ENCODE measurements around the gene FCER2.

FCER2 gene

GRCh38 chr19:7701654-7702457, at the start of gene FCER2:
FCER2 (minus strand) TSS chr19:7702131; CDS start chr19:7699760, 2,371 bp downstream.
- H3K4me1 ChIP-seq (ENCODE audit: low read depth, poor library complexity, severe bottlenecking): no peaks in the 10 kb centered on the region
- H2AFZ ChIP-seq (ENCODE audit: low read depth): no peak within 1 kb of the TSS
- no peak within 1 kb of the TSS for H3K9ac ChIP-seq
- TF ChIP-seq CTCF (conservative IDR thresholded peaks at IDR 0.05; ENCODE audit: low read depth, low read length): no peak
- H3K4me2 ChIP-seq: no peak within 1 kb of the TSS
- H3K4me3 ChIP-seq (IDR thresholded peaks at IDR 0.05; ENCODE audit: insufficient read depth, low read depth, low read length): no peak within 1 kb of the TSS
- H3K79me2 ChIP-seq (ENCODE audit: insufficient read depth, low read depth): no peaks in the 10 kb centered on the region
- H3K27me3 ChIP-seq (ENCODE audit: insufficient read depth, low read depth): peaks cover 46% of the 10 kb centered on the region
- no peaks in the 10 kb centered on the region for H3K36me3 ChIP-seq (ENCODE audit: insufficient read depth)
- H4K20me1 ChIP-seq (ENCODE audit: insufficient read depth): no peaks in the 10 kb centered on the region
- H3K27ac ChIP-seq: no peak within 1 kb of the TSS

GRCh38 chr19:7751157-7751783, 49.3 kb upstream of the FCER2 start:
- H4K20me1 ChIP-seq (ENCODE audit: insufficient read depth): no peaks in the 10 kb centered on the region
- no peak overlapping the region for H2AFZ ChIP-seq (ENCODE audit: low read depth)
- no peaks in the 10 kb centered on the region for H3K36me3 ChIP-seq (ENCODE audit: insufficient read depth)
- no peaks in the 10 kb centered on the region for H3K79me2 ChIP-seq (ENCODE audit: insufficient read depth, low read depth)
- TF ChIP-seq CTCF (conservative IDR thresholded peaks at IDR 0.05; ENCODE audit: low read depth, low read length): no peak
- no peaks in the 10 kb centered on the region for H3K4me1 ChIP-seq (ENCODE audit: low read depth, poor library complexity, severe bottlenecking)
- no peak overlapping the region for H3K4me2 ChIP-seq
- no peak overlapping the region for H3K27ac ChIP-seq
- no peak overlapping the region for H3K9ac ChIP-seq
- H3K4me3 ChIP-seq (IDR thresholded peaks at IDR 0.05; ENCODE audit: insufficient read depth, low read depth, low read length): no peak overlapping the region
- H3K27me3 ChIP-seq (ENCODE audit: insufficient read depth, low read depth): peaks cover 31% of the 10 kb centered on the region; the same call in 1 of the 2 replicates

- no peak overlapping the region for H3K27ac ChIP-seq
- H3K36me3 ChIP-seq (ENCODE audit: insufficient read depth): no peaks in the 10 kb centered on the region
- no peak for TF ChIP-seq CTCF (conservative IDR thresholded peaks at IDR 0.05; ENCODE audit: low read depth, low read length)
These were observed 46.8 kb upstream of the FCER2 start for GRCh38 chr19:7748756-7749155.

GRCh38 chr19:7748171-7748570, 46.2 kb upstream of the FCER2 start:
- Histone ChIP-seq H3K4me2 (no peak overlapping the region), H4K20me1 (ENCODE audit: insufficient read depth) (no peaks in the 10 kb centered on the region), H3K27me3 (ENCODE audit: insufficient read depth, low read depth) (peaks cover 32% of the 10 kb centered on the region; the same call in 1 of the 2 replicates), H2AFZ (ENCODE audit: low read depth) (no peak overlapping the region), H3K4me3 (IDR thresholded peaks at IDR 0.05; ENCODE audit: insufficient read depth, low read depth, low read length) (no peak overlapping the region), H3K36me3 (ENCODE audit: insufficient read depth) (no peaks in the 10 kb centered on the region), H3K27ac (no peak overlapping the region), H3K9ac (no peak overlapping the region), H3K4me1 (ENCODE audit: low read depth, poor library complexity, severe bottlenecking) (no peaks in the 10 kb centered on the region), H3K79me2 (ENCODE audit: insufficient read depth, low read depth) (no peaks in the 10 kb centered on the region)
- no peak for TF ChIP-seq CTCF (conservative IDR thresholded peaks at IDR 0.05; ENCODE audit: low read depth, low read length)

More at GRCh38 chr19:7748756-7749155, 46.8 kb upstream of the FCER2 start:
- Histone ChIP-seq H3K4me1 (ENCODE audit: low read depth, poor library complexity, severe bottlenecking) (no peaks in the 10 kb centered on the region), H4K20me1 (ENCODE audit: insufficient read depth) (no peaks in the 10 kb centered on the region), H3K4me2 (no peak overlapping the region), H2AFZ (ENCODE audit: low read depth) (no peak overlapping the region), H3K9ac (no peak overlapping the region), H3K4me3 (IDR thresholded peaks at IDR 0.05; ENCODE audit: insufficient read depth, low read depth, low read length) (no peak overlapping the region), H3K27me3 (ENCODE audit: insufficient read depth, low read depth) (peaks cover 33% of the 10 kb centered on the region; the same call in 1 of the 2 replicates), H3K79me2 (ENCODE audit: insufficient read depth, low read depth) (no peaks in the 10 kb centered on the region)

Data from KMS-11 (cell line).